Measurements from ENCODE around the gene MAP1LC3B2.

DNA sequence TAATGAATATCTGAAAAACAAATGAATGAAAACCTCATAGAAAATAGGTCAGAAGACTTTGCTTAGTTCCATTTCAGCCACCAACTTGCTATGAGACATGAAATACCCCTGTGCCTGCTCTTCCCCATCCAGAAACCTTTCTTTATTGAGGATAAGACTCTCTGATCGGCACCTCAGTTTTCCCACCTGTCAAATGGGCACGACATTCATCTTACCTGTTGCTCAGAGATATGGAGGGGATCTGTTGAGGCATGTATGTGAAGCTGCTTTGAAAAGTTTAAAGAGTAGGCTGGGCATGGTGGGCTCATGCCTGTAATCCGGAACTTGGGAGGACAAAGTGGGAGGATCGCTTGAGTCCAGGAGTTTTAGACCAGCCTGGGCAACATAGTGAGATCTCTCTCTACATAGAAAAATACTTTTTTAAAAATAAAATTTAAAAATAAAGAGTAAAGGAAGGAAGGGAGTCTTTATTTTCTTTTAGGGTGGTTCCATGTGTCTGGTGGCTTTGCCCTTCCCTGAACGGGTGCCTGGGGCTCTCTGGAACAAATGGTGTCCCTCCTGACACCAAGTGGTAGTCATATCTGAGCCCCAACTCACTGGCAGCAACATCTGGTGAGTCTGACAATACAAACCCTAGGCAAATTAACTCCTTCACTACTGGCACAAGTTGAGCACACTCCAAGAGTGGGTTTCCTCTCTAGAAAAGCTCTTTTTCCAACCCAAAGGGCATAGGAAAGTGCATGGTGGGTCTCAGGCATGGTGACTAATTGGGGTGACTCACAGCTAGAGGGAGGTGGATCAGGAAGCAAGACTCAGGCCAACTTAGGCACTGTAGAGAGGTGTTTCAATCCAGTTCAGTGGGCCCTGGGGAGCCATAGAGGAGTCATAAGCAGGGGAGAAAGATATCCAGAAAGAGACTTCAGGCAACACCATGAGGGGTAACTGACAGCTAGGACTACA, 42.1 kb downstream of the MAP1LC3B2 start:
- TF ChIP-seq, protein P1, sequence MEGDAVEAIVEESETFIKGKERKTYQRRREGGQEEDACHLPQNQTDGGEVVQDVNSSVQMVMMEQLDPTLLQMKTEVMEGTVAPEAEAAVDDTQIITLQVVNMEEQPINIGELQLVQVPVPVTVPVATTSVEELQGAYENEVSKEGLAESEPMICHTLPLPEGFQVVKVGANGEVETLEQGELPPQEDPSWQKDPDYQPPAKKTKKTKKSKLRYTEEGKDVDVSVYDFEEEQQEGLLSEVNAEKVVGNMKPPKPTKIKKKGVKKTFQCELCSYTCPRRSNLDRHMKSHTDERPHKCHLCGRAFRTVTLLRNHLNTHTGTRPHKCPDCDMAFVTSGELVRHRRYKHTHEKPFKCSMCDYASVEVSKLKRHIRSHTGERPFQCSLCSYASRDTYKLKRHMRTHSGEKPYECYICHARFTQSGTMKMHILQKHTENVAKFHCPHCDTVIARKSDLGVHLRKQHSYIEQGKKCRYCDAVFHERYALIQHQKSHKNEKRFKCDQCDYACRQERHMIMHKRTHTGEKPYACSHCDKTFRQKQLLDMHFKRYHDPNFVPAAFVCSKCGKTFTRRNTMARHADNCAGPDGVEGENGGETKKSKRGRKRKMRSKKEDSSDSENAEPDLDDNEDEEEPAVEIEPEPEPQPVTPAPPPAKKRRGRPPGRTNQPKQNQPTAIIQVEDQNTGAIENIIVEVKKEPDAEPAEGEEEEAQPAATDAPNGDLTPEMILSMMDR (IDR thresholded peaks at IDR 0.05): no peak
- no peak for TF ChIP-seq RAD21 (IDR thresholded peaks at IDR 0.05; ENCODE audit: low read length)
- TF ChIP-seq POLR2AphosphoS5 (IDR thresholded peaks at IDR 0.05; ENCODE audit: low read depth, low read length): no peak

Data from SK-N-SH (cell line).